ENCODE measurements around the gene MAN2A1.
"Not testable (repeated sequence)": the region's sequence is repeated elsewhere in the genome, so short reads cannot be mapped to it uniquely, and the experiment has no call there.

Gene MAN2A1

GRCh38 chr5:109868737-109869136 lies 179.0 kb downstream of the MAN2A1 start:
- DNase-seq (ENCODE audit: low read depth, low spot score) = no peak

- no peak for DNase-seq (ENCODE audit: low read depth, low spot score)
Measured at GRCh38 chr5:109873687-109874086, 184.0 kb downstream of the MAN2A1 start.

- DNase-seq (ENCODE audit: low read depth, low spot score) = no peak
Measured at GRCh38 chr5:109874108-109874507, 184.4 kb downstream of the MAN2A1 start.

GRCh38 chr5:109876030-109876725 lies 186.5 kb downstream of the MAN2A1 start:
- DNase-seq (ENCODE audit: low read depth, low spot score) = no peak

GRCh38 chr5:109876941-109877669 lies 187.4 kb downstream of the MAN2A1 start:
- DNase-seq (ENCODE audit: low read depth, low spot score) = no peak

- no peak for DNase-seq (ENCODE audit: low read depth, low spot score)
Measured at GRCh38 chr5:109877670-109878045, 187.9 kb downstream of the MAN2A1 start.

- DNase-seq (ENCODE audit: low read depth, low spot score) = no peak
Measured at GRCh38 chr5:109878887-109879286, 189.2 kb downstream of the MAN2A1 start.

GRCh38 chr5:109880907-109881685 lies 191.4 kb downstream of the MAN2A1 start:
- no peak for DNase-seq (ENCODE audit: low read depth, low spot score)

- DNase-seq (ENCODE audit: low read depth, low spot score) = no peak
Measured at GRCh38 chr5:109882546-109882945, 192.8 kb downstream of the MAN2A1 start.

- no peak for DNase-seq (ENCODE audit: low read depth, low spot score)
Measured at GRCh38 chr5:109884676-109885075, 194.9 kb downstream of the MAN2A1 start.

- no peak for DNase-seq (ENCODE audit: low read depth, low spot score)
Measured at GRCh38 chr5:109885205-109885604, 195.5 kb downstream of the MAN2A1 start.

- DNase-seq (ENCODE audit: low read depth, low spot score) = no peak
Measured at GRCh38 chr5:109888989-109889388, 199.3 kb downstream of the MAN2A1 start.

- not testable (repeated sequence) for DNase-seq (ENCODE audit: low read depth, low spot score)
Measured at GRCh38 chr5:109893271-109893670, 203.5 kb downstream of the MAN2A1 start.

GRCh38 chr5:109898269-109899162 lies 208.8 kb downstream of the MAN2A1 start:
- DNase-seq (ENCODE audit: low read depth, low spot score) = no peak

GRCh38 chr5:109899163-109899535 lies 209.4 kb downstream of the MAN2A1 start:
- no peak for DNase-seq (ENCODE audit: low read depth, low spot score)

- no peak for DNase-seq (ENCODE audit: low read depth, low spot score)
Measured at GRCh38 chr5:109900461-109900860, 210.7 kb downstream of the MAN2A1 start.

- no peak for DNase-seq (ENCODE audit: low read depth, low spot score)
Measured at GRCh38 chr5:109900911-109901627, 211.3 kb downstream of the MAN2A1 start.

GRCh38 chr5:109901628-109901981 lies 211.9 kb downstream of the MAN2A1 start:
- no peak for DNase-seq (ENCODE audit: low read depth, low spot score)

GRCh38 chr5:109903061-109903460 lies 213.3 kb downstream of the MAN2A1 start:
- no peak for DNase-seq (ENCODE audit: low read depth, low spot score)

GRCh38 chr5:109905906-109906305 lies 216.2 kb downstream of the MAN2A1 start:
- DNase-seq (ENCODE audit: low read depth, low spot score) = no peak

GRCh38 chr5:109907189-109907588 lies 217.5 kb downstream of the MAN2A1 start:
- no peak for DNase-seq (ENCODE audit: low read depth, low spot score)

Measured in activated naive CD8-positive, alpha-beta T cell treated with anti-CD3 and anti-CD28 coated beads, Interleukin-2, amount 50 U/mL, for 16 hours (primary cell).